DLD1 (cell line): ENCODE data around the gene RNF144A.

Experiments used
- in situ Hi-C: cut with HindIII; loops from 2 replicates; pipeline ENCODE4 v1.10.0; 2017; ENCODE audit warnings: low sequenced_read_pairs

RNF144A gene

DNA sequence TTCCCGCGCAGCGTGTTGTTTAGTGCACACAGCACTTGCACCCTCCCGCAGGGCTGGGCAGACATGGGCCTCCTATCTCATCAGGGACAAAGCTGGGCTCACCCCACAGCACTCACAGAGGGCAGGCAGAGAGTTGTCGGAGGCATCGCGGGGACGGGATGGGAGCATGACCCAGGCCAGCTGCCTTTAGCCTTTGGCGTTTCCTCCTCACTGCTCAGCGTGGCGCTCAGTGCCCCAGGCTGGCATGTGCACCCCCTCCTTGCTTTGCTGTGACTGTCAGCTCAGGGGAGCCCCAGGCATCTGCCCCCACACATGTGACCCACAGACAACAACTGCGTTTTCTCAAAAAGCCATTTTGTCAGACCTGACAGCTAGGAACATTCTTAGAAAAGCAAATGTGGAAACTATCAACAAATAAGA lies 101.1 kb downstream of the RNF144A start:
- in situ Hi-C loops: no loop called here

GRCh38 chr2:7018767-7019166 lies 101.6 kb downstream of the RNF144A start:
- in situ Hi-C loops: no loop called here

DNA sequence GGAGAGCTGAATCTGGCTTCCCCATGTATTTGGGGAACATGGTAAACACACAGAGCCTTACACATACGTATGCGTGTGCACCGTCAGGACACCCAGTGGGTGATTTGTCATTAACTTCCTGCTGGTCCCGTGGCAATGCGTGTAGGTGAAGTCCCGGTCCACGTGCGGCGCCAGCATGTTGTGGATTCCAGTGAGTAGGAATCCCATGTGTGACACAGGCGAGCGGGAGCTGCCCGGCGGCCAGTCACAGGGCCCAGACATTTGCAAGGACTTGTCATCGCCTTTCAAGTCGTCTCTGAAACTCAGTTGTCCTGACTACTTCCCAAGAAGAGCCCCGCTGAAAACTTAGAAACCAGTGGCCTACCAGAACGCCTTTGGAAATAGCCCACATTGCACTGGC lies 102.0 kb downstream of the RNF144A start:
- in situ Hi-C loops: no loop called here

GRCh38 chr2:7020059-7020458 lies 102.8 kb downstream of the RNF144A start:
- in situ Hi-C loops: no loop called here

GRCh38 chr2:7020468-7020867 lies 103.3 kb downstream of the RNF144A start:
- in situ Hi-C loops: no loop called here

GRCh38 chr2:7020939-7021470 lies 103.8 kb downstream of the RNF144A start:
- in situ Hi-C loops: no loop called here

DNA sequence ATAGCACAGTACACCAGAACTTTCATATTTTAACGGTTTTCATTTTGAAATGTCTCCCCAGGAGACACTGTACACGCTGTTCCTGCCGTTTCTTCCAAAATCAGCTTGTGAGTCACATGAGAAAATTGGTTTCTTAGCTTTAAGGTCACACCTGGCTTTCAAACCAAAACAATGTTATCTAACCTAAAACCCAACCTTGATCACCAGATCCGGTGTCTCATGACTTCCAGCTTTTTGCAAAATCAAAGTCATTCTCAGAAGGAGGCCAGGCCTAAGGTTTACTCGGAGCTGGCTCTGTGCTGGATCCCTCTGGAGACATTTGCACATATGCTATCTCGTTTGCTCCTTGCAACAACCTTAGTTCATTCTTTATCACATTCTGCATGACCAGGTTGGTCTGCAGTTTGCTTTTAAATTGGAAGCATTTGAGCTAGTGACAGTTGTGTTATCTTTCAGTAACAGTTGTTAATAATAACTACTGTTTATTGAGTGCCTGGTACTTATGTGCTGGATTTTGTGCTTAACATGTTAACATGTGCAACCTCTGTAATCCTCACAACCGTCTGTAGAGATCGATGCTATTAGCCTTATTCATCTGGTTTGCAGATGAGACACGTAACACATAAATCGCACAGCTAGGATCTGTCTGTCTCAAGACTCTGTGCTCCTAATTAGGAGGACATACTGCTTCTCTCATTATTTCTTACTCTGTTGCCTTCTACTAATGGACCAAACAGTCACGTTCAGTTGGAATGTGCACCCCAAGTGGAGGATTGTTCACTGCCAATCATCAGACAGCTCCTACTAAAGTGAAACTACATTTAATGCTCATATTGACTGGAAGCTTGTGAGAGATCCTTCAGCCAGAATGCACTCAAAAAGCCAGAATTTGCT lies 105.5 kb downstream of the RNF144A start:
- in situ Hi-C loops: no loop called here

GRCh38 chr2:7023542-7023941 lies 106.3 kb downstream of the RNF144A start:
- in situ Hi-C loops: no loop called here

GRCh38 chr2:7024261-7024660 lies 107.0 kb downstream of the RNF144A start:
- in situ Hi-C loops: no loop called here

- in situ Hi-C loops: no loop called here
These were observed 107.9 kb downstream of the RNF144A start for GRCh38 chr2:7025082-7025481.

DNA sequence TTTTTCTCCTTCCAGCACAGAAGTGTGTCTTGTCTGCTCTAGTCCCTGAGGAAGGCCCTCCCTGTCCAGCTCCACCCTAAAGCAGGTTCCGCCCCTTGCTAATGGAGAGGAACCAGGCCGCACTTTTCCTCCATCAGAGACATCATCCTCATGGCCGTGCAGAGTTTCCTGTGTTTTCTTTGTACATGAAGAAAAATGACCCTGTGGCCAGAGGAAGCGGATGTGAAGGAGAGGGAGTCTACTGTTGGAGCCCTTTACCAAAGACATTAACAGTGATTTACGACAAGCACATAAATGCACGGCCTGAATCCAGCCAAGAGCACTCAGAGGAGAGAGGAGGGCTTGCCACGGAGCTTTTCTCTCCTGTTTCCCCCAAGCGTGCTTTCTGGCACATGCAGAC lies 109.5 kb downstream of the RNF144A start:
- in situ Hi-C loops: no loop called here

GRCh38 chr2:7027411-7027810 lies 110.2 kb downstream of the RNF144A start:
- in situ Hi-C loops: no loop called here

GRCh38 chr2:7027956-7028655 lies 110.9 kb downstream of the RNF144A start:
- in situ Hi-C loops: no loop called here

DNA sequence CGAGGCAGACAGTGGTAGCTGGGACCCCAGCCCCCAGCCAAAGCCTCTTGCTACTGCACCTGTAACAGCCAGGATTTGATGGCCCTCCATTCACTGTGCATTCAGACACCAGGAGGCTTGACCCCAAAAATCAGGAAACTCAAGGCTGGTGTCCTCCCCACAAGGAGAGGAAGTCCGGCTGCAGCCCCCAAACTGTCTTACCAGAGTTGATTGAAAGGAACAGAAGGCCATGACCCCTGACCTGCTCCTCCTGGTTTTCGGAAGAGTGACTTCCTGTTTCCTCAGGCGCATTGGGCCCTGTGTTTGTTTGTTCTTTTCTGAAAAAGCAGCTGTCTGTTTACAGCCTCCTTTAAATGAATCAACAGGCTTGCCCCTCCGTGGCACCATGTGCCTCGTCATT lies 111.6 kb downstream of the RNF144A start:
- in situ Hi-C loops: no loop called here

DNA sequence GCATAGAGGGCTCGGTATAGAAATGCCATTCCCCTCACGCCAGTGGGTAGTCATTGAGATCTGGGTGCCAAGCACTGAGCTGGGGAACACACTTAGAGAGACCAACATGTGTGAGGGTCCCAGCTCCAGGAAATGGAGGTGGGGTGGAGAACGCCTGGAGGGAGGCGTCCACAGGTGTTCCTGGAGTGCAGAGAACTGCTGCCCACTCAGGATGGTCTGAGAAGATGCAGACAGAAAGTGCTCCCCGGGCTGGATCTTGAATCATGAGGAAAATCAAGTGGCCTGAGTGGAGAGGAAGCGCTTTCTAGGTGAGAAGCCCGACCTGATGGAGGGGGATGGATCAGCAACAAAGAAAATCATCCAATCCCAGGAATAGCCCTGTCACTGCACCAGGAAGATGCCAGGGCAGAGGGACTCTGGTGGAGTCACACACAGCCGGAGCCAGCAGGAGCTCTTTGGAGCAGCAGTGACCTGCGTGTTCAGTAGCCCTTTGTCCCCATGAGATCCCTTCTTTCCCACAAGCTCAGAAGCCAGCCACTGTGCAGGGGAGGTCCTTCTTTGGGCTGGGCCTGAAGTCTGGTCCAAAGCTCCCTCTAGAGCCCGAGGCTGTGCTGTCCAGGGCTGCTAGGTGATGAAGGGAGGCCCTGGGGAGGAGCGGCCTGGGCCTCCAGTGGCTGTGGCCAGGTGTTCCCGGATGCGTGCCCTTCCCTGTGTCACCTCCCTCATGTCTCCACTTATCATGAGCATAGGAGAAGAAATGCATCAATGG lies 112.3 kb downstream of the RNF144A start:
- in situ Hi-C loops: no loop called here

GRCh38 chr2:7030810-7031209 lies 113.6 kb downstream of the RNF144A start:
- in situ Hi-C loops: no loop called here

- in situ Hi-C loops: no loop called here
These were observed 114.5 kb downstream of the RNF144A start for GRCh38 chr2:7031547-7032245.

DNA sequence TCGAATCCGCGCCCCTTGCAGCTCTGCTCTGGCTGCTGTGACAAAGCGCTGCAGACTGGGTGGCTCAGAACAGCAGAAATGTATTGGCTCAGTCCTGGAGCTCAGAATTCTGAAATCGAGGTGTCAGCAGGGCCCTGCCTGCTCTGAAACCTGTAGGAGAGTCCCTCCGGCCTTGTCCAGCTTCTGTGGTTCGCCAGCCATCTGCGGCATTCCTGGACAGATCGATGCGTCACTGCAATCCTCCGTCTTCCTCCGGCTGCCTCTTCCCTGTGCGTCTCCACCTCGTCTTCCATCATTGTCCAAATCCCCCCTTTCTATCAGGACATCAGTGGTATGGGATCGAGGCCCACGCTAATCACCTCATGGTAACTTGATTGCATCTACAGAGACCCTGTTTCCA lies 115.2 kb downstream of the RNF144A start:
- in situ Hi-C loops: no loop called here

DNA sequence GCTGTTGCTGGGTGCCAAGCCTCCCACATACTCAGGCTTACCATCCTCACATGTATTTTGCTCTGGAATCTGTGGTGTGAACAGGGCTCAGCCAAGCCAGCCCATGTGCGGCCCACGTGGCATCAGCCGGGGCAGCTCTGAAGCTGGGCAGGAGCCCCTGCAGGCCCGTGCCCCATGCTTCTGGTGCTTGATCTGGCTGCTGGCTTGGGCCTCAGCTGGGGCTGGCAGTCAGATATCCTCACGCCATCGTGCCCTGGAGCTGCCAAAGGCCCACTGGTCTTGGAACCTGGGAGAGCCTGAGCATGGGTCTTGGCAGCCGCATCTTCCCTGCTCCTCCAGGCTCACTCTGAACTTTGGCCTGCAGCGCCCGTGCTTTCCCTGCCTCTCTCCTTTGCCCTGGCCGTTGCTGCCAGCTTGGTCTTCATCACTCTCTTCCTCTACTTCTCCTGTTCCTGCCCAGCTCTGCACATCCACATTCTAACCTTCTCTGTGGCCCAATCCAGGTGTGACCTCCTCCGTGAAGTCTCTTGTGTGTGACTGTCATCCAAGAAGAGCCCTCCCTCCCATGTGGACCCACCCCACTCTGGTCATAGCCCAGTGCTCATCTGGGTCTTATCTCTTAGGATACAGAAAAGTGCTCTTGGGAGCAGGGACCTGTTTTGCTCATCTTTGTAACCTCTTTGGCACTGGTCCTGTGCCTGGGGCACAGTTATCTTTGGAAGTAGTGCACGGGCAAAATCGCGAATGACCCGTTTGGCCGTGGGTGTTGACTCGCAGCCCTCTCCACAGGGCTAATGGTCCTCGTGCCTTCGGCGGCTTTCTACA lies 116.1 kb downstream of the RNF144A start:
- in situ Hi-C loops: no loop called here

DNA sequence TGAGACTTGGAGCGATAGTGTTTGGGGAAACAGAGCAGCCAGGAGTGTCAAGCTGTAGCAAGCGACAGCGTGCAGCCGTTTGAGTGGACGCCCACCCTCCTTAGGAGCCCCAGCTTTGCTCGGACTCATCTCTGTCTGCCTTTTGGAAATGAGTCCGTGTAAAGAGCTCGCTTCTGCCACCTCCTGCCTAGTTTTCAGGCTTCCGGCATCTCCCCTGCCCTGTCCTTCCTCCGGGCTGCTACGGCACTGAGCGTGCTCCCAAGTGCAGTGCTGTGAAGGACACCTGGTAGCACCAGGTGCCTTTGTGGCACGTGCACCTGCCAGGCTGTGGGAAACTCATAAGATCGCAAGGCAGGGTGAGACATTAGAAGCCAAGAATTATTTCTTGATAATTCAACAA lies 117.1 kb downstream of the RNF144A start:
- in situ Hi-C loops: no loop called here
